ENCODE measurements around the gene IPO13.

The IPO13 gene

GRCh38 chr1:43946236-43947060 lies at the start of gene IPO13:
TSS of gene IPO13 (plus strand) at chr1:43946950. CDS start at chr1:43947601, 651 bp downstream.
- peak; percentile 93 for DNase-seq

DNA sequence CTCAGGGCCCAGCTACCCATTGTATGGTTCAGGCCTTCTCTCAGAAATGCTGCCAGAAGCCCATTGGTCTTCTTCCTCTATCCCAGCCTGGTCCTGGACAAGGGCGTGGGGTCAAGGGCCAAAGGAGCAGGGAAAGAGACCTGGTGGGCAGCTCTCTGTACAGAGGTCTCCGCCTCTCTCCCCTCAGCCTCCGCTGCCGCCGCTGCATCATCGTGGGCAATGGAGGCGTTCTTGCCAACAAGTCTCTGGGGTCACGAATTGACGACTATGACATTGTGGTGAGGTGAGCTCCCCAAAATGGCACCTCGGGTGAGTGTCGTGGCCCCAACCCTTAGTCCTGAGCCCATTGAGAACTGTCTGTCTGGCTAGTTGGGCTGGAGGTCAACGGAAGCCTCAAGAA lies 47.8 kb upstream of the IPO13 start:
- DNase-seq: no peak

- DNase-seq: no peak
Observed at GRCh38 chr1:43900386-43900785, 46.4 kb upstream of the IPO13 start.

- DNase-seq: no peak
Observed at GRCh38 chr1:43901196-43901961, 45.4 kb upstream of the IPO13 start.

DNA sequence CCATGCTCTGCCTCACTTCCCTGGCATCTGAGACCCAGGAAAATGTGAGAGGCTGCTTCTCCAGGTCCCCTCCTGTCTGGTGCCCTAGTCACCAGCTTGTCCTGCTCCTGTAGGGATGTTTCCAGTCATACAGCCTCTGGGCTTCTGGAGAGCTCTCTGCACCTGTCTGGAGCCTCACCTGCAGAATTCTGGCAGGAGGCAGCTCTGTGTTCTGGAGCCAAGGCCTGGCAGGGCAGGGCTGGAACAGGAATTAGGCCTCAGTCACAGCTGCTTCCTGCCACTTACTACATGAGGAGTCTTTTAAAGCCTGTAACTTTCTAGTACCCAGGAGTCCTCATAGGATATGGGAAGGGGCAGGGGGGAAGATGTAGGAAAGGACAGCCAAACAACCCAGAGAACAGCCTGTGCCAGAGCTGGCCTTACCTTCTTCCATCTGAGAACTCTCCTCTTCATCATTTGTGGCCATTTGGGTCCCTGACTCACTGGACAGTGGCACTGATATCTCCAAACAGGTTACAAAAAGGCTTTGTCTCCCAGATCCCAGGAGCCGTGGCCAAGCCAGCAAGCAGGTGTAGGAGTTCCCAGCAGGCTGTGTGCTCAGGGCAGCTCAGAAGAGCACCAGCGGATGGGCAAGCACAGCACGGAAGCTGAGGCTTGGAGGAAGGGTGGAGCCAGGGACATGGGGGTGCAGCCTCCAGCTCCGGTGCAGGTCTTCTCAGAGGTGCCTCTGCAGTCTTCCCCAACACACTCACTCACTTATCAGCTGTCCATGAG lies 44.5 kb upstream of the IPO13 start:
- DNase-seq: no peak

GRCh38 chr1:43904660-43905551 lies 41.8 kb upstream of the IPO13 start:
- no peak for DNase-seq

DNA sequence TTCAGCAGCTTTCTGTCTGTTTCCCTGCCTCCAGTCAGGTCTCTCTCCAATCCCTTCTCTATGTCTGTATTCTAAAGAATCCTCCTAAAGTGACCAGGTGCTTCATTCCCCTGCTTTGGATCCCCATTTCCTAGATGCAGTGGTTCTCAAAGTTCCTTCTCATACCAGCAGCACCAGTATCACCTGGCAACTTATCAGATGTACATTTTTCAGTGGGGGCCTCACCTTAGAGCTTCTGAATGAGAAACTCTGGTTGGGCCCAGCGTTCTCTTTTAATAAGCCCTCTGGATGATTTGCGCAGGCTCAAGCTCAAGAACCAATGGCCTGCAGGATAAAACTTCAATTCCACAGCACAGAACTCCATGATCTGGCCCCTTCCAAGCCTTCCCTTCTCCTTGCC lies 38.5 kb upstream of the IPO13 start:
- DNase-seq: no peak

DNA sequence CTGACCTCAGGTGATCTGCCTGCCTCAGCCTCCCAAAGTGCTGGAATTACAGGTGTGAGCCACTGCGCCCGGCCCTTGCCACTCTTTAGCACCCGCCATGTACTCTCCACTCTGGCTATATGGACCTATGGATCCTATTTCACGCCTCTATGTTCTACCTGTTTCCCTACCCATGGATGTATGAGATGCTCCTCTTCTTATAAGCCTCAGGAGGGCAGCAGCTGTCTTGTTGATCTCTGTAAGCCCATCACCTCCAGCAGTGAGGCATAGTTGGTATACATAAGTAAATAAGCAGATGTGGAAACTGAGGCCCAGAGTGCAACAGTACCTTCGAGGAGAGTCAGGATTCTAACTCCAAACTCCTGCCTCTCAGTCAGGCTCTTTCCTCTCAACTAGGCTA lies 37.9 kb upstream of the IPO13 start:
- DNase-seq: no peak

DNA sequence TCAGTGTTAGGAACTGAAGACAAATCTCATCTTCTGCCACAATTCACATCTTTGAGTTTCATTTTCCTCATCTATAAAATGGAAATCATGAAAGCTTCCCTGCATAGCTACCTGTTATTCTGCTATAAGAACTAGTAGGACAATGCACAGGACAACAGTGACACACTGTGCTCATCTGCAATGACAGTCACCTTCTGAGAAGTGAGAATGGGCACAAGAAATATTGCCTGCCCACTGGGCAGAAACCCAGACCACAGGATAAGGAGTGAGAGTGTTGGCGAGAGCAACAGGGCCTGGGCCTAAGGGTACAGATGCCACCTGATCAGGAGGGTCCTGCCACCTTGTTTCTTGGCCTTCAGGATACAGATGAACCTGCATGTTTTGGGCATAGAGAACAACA lies 36.4 kb upstream of the IPO13 start:
- no peak for DNase-seq

DNA sequence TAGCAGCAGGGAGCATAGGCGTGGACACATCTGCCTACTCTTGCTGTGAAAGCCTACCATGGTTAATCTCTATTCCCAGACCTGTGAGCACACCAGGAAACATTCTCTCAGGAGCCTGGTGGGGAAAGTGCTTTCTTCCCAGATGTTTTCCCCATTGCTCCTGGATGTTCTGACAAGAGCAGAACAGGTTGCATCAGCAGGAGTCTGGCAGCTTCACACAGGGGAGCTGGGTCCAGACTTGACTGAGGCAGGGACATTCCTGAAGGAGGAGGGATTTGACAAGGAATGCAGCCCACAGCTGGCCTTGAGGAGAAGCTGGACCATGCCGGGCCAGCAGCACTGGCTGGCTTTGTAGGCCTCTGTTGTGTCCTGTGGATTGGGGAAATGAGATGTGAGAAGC lies 34.1 kb upstream of the IPO13 start:
- DNase-seq: no peak

DNA sequence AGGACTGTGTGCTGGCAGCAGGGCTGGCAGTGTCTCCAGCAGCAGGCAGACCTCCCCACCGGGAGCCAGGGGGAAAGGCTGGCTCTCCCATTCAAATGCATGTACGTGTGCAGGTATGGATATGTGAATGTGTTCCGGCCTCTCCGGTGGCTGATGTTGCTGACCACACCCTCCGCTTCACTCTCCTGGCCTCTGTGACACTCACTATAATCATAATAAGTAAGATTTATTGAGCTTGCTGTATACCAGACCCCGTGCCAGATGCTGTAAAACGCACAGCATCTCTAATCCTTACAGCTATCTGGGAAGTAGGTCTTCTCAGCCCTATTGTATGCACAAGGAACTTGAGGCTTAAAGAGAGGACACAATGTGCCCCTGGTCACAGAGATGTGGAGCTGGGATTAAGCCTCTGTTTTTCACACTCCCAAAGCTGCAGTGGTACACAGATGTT lies 33.7 kb upstream of the IPO13 start:
- no peak for DNase-seq

DNA sequence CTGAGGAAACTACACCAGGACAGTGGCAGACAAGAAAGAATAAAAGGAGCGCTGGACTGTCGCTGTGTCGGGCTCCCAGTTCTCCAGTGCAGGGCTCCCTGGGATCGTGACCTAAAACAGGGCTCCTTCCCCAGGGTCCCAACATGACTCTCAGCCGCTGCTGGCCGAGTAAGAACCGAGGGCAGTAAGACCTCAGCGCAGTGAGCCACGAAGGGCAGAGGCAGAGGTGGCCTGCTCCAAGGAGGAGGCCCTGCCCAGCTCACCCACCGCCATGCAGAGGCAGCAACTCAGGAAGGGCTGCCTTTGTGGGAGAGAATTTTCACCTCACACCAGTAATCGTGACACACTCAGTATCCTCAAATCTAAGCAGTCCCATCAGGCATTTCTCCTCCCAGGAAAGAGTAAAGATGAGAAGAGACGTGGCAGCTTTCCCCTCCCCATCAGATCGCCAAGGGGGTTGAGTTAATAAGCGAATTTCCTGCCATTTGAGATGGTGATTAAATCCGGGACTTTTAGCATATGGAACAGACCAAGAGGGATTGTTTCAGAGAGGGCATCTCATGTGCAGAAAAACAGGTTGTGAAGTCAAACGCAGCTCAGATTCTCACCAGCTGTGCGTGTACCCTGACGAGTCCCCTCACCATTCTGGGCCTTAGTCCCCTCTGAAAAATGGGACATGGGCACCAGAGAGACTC lies 32.9 kb upstream of the IPO13 start:
- no peak for DNase-seq

DNA sequence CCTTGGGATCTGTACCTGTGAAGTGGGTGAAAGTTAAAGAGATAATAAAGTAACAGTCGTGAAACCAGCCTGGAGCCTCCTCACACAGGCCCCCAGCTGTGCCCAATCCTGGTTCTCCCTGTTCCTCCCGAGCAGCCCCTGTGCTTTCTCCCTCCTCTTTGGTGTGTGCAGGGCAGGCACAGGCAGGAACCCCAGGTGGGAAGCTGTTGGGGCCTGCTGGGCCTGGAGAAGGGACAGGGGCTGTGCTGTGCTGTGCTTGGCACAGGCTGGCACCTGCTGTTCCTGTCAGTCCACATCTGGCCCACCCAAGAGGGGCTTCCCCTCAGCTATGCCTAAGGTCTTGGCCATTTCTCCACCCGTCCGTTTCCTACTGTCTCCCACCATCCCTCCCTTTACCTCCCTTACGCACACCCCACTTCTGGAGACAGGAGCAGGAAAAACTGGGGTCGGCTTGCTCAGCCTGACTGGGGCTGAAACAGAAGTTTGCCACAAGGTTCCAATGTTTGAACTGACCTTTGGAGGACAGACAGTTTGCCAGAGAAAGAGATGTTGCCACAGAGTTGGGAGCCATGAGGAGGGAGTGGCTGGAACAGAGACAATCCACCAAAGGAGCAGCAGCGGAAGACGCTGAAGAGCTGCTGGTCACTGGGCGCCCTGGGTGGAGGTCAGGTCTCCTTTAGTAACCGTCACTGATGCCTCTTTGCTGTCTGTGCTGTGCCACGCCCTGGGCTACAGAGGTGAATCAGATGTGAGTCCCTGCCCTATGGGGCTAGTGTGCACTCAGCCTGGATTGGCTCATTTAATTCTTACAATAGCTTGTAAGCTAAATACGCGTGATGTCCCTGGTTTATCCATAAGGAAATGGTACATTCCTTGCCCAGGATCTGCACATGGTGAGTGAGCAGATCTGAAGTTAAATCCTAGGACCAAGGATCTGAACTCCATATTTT lies 31.9 kb upstream of the IPO13 start:
- DNase-seq: no peak

DNA sequence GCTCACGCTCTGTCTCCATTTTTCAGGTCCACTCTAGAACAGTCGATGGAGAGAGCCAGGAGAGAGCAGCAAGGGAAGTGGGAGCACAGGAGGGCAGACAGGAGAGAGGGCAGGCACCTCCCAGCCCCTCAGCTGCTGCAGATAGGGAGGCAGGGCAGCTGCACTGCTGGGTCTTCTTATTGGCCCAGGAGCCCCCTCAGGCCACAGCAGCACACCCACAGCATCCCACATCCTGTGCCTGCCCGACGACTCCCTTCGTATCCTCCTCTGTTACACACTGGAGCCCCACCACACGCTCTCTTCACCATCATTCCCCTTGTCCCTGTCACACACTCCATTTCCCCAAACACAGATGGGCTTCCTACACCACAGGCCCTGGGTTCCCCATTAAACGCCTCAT lies 26.8 kb upstream of the IPO13 start:
- no peak for DNase-seq

GRCh38 chr1:43921022-43921421 lies 25.7 kb upstream of the IPO13 start:
- DNase-seq: no peak

GRCh38 chr1:43924516-43924915 lies 22.2 kb upstream of the IPO13 start:
- no peak for DNase-seq

DNA sequence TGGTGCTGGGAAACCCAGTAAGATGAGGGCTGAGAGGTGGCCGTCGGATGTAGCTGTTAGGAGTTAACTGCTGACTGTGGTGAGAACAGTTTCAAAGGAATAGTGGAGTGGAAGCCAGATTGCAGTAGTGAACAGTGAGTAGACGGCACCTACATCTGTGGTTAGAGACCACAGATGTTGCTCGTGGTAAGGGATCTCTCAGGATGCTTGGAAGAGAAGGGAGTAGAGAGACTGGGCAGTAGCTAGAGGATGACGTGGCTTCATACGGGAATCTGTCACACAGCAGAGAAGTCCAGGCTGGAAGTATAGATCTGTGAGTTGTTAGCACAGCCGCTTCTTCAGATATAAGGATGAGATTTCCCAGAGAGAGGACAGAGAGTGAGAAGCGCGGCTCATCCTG lies 20.9 kb upstream of the IPO13 start:
- no peak for DNase-seq

DNA sequence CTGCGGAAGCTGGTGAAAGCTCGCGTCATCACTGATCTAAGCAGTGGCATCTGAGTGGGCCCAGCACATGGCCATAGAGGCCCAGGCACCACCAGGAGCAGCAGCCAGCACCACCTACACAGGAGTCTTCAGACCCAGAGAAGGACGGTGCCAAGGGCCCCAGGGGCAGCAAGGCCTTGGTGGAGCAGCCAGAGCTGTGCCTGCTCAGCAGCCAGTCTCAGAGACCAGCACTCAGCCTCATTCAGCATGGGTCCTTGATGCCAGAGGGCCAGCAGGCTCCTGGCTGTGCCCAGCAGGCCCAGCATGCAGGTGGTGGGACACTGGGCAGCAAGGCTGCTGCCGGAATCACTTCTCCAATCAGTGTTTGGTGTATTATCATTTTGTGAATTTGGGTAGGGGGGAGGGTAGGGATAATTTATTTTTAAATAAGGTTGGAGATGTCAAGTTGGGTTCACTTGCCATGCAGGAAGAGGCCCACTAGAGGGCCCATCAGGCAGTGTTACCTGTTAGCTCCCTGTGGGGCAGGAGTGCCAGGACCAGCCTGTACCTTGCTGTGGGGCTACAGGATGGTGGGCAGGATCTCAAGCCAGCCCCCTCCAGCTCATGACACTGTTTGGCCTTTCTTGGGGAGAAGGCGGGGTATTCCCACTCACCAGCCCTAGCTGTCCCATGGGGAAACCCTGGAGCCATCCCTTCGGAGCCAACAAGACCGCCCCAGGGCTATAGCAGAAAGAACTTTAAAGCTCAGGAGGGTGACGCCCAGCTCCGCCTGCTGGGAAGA lies 16.4 kb upstream of the IPO13 start:
- DNase-seq: no peak

GRCh38 chr1:43930949-43931275 lies 15.8 kb upstream of the IPO13 start:
- no peak for DNase-seq

Data from GDM1 (cell line).